ENCODE data around the gene PACSIN2.

Gene PACSIN2

GRCh38 chr22:43006016-43006505 lies 8.9 kb downstream of the PACSIN2 start:
- DNase-seq = no peak
- no peak overlapping the region for H3K4me3 ChIP-seq (ENCODE audit: control insufficient read depth in 1 of 7, extremely low read depth in 1 of 7, insufficient read depth in 4 of 7, low read depth in 2 of 7, low read length in 6 of 7)
- no peaks in the 10 kb centered on the region for H3K36me3 ChIP-seq (ENCODE audit: control insufficient read depth in 4 of 4, insufficient read depth in 4 of 4, low read length in 3 of 4)
- WGBS (ENCODE audit: insufficient coverage) = 100% methylated on average over 3 of the region's 5 CpGs
- no peaks in the 10 kb centered on the region for H3K9me3 ChIP-seq (ENCODE audit: control extremely low read depth in 1 of 5, control insufficient read depth in 4 of 5, insufficient read depth in 2 of 5, low read depth in 1 of 5, low read length in 4 of 5)
- H3K4me1 ChIP-seq (ENCODE audit: control extremely low read depth in 1 of 4, control insufficient read depth in 4 of 4, insufficient read depth in 4 of 4, low read length in 3 of 4) = peaks cover 11 to 68% (median 43%) of the 10 kb centered on the region in 4 experiments
- CTCF ChIA-PET = no interaction called here
- no peaks in the 10 kb centered on the region for H3K27me3 ChIP-seq (replicated peaks in 2 of 5; ENCODE audit: control insufficient read depth in 4 of 5, insufficient read depth in 5 of 5, low read length in 4 of 5)
- POLR2A ChIA-PET = no interaction called here
- no peak overlapping the region for H3K27ac ChIP-seq (ENCODE audit: insufficient read depth in 1 of 2, low read depth in 1 of 2, low read length in 2 of 2, poor library complexity in 1 of 2, severe bottlenecking in 2 of 2)

GRCh38 chr22:43005106-43005505 lies 9.8 kb downstream of the PACSIN2 start:
- Histone ChIP-seq H3K27me3 (replicated peaks in 2 of 5; ENCODE audit: control insufficient read depth in 4 of 5, insufficient read depth in 5 of 5, low read length in 4 of 5) (no peaks in the 10 kb centered on the region), H3K4me3 (ENCODE audit: control insufficient read depth in 1 of 7, extremely low read depth in 1 of 7, insufficient read depth in 4 of 7, low read depth in 2 of 7, low read length in 6 of 7) (no peak overlapping the region), H3K36me3 (ENCODE audit: control insufficient read depth in 4 of 4, insufficient read depth in 4 of 4, low read length in 3 of 4) (no peaks in the 10 kb centered on the region), H3K9me3 (ENCODE audit: control extremely low read depth in 1 of 5, control insufficient read depth in 4 of 5, insufficient read depth in 2 of 5, low read depth in 1 of 5, low read length in 4 of 5) (no peaks in the 10 kb centered on the region), H3K4me1 (ENCODE audit: control extremely low read depth in 1 of 4, control insufficient read depth in 4 of 4, insufficient read depth in 4 of 4, low read length in 3 of 4) (peaks cover 11 to 78% (median 52%) of the 10 kb centered on the region in 4 experiments), H3K27ac (ENCODE audit: insufficient read depth in 1 of 2, low read depth in 1 of 2, low read length in 2 of 2, poor library complexity in 1 of 2, severe bottlenecking in 2 of 2) (no peak overlapping the region)
- peak in 1 of 3 donors; percentile 21 for DNase-seq
- POLR2A ChIA-PET = interaction anchor here (0.6 kb wide), 1 partner anchor 222 kb away, joined by 4 read pairs; no protein-coding TSS in a partner anchor
- CTCF ChIA-PET = interaction anchor here (0.7 to 1.7 kb wide), 3 partner anchors 8 to 15 kb away, joined by 3 to 5 read pairs (median 4); no protein-coding TSS in a partner anchor
- 100% methylated on average over 1 of the region's 2 CpGs for WGBS (ENCODE audit: insufficient coverage)

GRCh38 chr22:43004362-43005035 lies 10.4 kb downstream of the PACSIN2 start:
- ChIA-PET CTCF (interaction anchor here (0.7 to 1.7 kb wide), 4 partner anchors 8 to 30 kb away, joined by 3 to 5 read pairs (median 4); no protein-coding TSS in a partner anchor), POLR2A (interaction anchor here (0.6 to 1.1 kb wide), 2 partner anchors 10 to 222 kb away, joined by 3 to 4 read pairs; partner anchors contain the start of gene PACSIN2)
- H3K36me3 ChIP-seq (ENCODE audit: control insufficient read depth in 4 of 4, insufficient read depth in 4 of 4, low read length in 3 of 4) = no peaks in the 10 kb centered on the region
- H3K27me3 ChIP-seq (replicated peaks in 2 of 5; ENCODE audit: control insufficient read depth in 4 of 5, insufficient read depth in 5 of 5, low read length in 4 of 5) = no peaks in the 10 kb centered on the region
- WGBS (ENCODE audit: insufficient coverage) = 33% methylated on average over 7 of the region's 13 CpGs
- H3K4me1 ChIP-seq (ENCODE audit: control extremely low read depth in 1 of 4, control insufficient read depth in 4 of 4, insufficient read depth in 4 of 4, low read length in 3 of 4) = peaks cover 11 to 84% (median 54%) of the 10 kb centered on the region in 4 experiments
- no peaks in the 10 kb centered on the region for H3K9me3 ChIP-seq (ENCODE audit: control extremely low read depth in 1 of 5, control insufficient read depth in 4 of 5, insufficient read depth in 2 of 5, low read depth in 1 of 5, low read length in 4 of 5)
- peak; percentile 75 to 84 (median 83) for DNase-seq
- peak overlapping the region in 1 of 2 experiments; percentile 36 for H3K27ac ChIP-seq (ENCODE audit: insufficient read depth in 1 of 2, low read depth in 1 of 2, low read length in 2 of 2, poor library complexity in 1 of 2, severe bottlenecking in 2 of 2)
- H3K4me3 ChIP-seq (ENCODE audit: control insufficient read depth in 1 of 7, extremely low read depth in 1 of 7, insufficient read depth in 4 of 7, low read depth in 2 of 7, low read length in 6 of 7) = peak overlapping the region in 1 of 7 experiments; percentile 17

- WGBS (ENCODE audit: insufficient coverage) = 97% methylated on average over 3 of the region's 5 CpGs
- H3K27ac ChIP-seq (ENCODE audit: insufficient read depth in 1 of 2, low read depth in 1 of 2, low read length in 2 of 2, poor library complexity in 1 of 2, severe bottlenecking in 2 of 2) = peak overlapping the region in 1 of 2 experiments; percentile 45
These were observed 12.8 kb downstream of the PACSIN2 start for GRCh38 chr22:43002202-43002586.

GRCh38 chr22:43001271-43002201 lies 13.4 kb downstream of the PACSIN2 start:
- 9% methylated on average over 2 of the region's 3 CpGs for WGBS (ENCODE audit: insufficient coverage)
- POLR2A ChIA-PET = interaction anchor here (0.6 to 0.8 kb wide), 3 partner anchors 14 to 41 kb away, joined by 3 to 5 read pairs (median 4); partner anchors contain the start of gene PACSIN2
- CTCF ChIA-PET = interaction anchor here (1.0 to 3.1 kb wide), 5 partner anchors 11 to 100 kb away, joined by 3 to 10 read pairs (median 6); no protein-coding TSS in a partner anchor
- peak in 2 of 3 donors; percentile 60 to 72 for DNase-seq
- Histone ChIP-seq H3K9me3 (ENCODE audit: control extremely low read depth in 1 of 5, control insufficient read depth in 4 of 5, insufficient read depth in 2 of 5, low read depth in 1 of 5, low read length in 4 of 5) (no peaks in the 10 kb centered on the region), H3K4me1 (ENCODE audit: control extremely low read depth in 1 of 4, control insufficient read depth in 4 of 4, insufficient read depth in 4 of 4, low read length in 3 of 4) (peaks cover 11 to 86% (median 51%) of the 10 kb centered on the region in 4 experiments), H3K27me3 (replicated peaks in 2 of 5; ENCODE audit: control insufficient read depth in 4 of 5, insufficient read depth in 5 of 5, low read length in 4 of 5) (no peaks in the 10 kb centered on the region), H3K4me3 (ENCODE audit: control insufficient read depth in 1 of 7, extremely low read depth in 1 of 7, insufficient read depth in 4 of 7, low read depth in 2 of 7, low read length in 6 of 7) (peak overlapping the region in 2 of 7 experiments; percentile 6 to 14), H3K36me3 (ENCODE audit: control insufficient read depth in 4 of 4, insufficient read depth in 4 of 4, low read length in 3 of 4) (no peaks in the 10 kb centered on the region), H3K27ac (ENCODE audit: insufficient read depth in 1 of 2, low read depth in 1 of 2, low read length in 2 of 2, poor library complexity in 1 of 2, severe bottlenecking in 2 of 2) (peak overlapping the region in 1 of 2 experiments; percentile 45)

More at GRCh38 chr22:43002202-43002586, 12.8 kb downstream of the PACSIN2 start:
- no peaks in the 10 kb centered on the region for H3K9me3 ChIP-seq (ENCODE audit: control extremely low read depth in 1 of 5, control insufficient read depth in 4 of 5, insufficient read depth in 2 of 5, low read depth in 1 of 5, low read length in 4 of 5)
- DNase-seq = no peak
- CTCF ChIA-PET = interaction anchor here (1.0 to 3.1 kb wide), 3 partner anchors 11 to 34 kb away, joined by 6 to 10 read pairs (median 7); no protein-coding TSS in a partner anchor
- H3K36me3 ChIP-seq (ENCODE audit: control insufficient read depth in 4 of 4, insufficient read depth in 4 of 4, low read length in 3 of 4) = no peaks in the 10 kb centered on the region
- H3K4me3 ChIP-seq (ENCODE audit: control insufficient read depth in 1 of 7, extremely low read depth in 1 of 7, insufficient read depth in 4 of 7, low read depth in 2 of 7, low read length in 6 of 7) = peak overlapping the region in 1 of 7 experiments; percentile 6
- peaks cover 11 to 83% (median 50%) of the 10 kb centered on the region in 4 experiments for H3K4me1 ChIP-seq (ENCODE audit: control extremely low read depth in 1 of 4, control insufficient read depth in 4 of 4, insufficient read depth in 4 of 4, low read length in 3 of 4)
- no peaks in the 10 kb centered on the region for H3K27me3 ChIP-seq (replicated peaks in 2 of 5; ENCODE audit: control insufficient read depth in 4 of 5, insufficient read depth in 5 of 5, low read length in 4 of 5)
- POLR2A ChIA-PET = no interaction called here

GRCh38 chr22:43000441-43001175 lies 14.3 kb downstream of the PACSIN2 start:
- H3K27me3 ChIP-seq (replicated peaks in 2 of 5; ENCODE audit: control insufficient read depth in 4 of 5, insufficient read depth in 5 of 5, low read length in 4 of 5) = no peaks in the 10 kb centered on the region
- peaks cover 11 to 85% (median 52%) of the 10 kb centered on the region in 4 experiments for H3K4me1 ChIP-seq (ENCODE audit: control extremely low read depth in 1 of 4, control insufficient read depth in 4 of 4, insufficient read depth in 4 of 4, low read length in 3 of 4)
- no peaks in the 10 kb centered on the region for H3K9me3 ChIP-seq (ENCODE audit: control extremely low read depth in 1 of 5, control insufficient read depth in 4 of 5, insufficient read depth in 2 of 5, low read depth in 1 of 5, low read length in 4 of 5)
- 74% methylated on average over 6 of the region's 8 CpGs for WGBS (ENCODE audit: insufficient coverage)
- peak overlapping the region in 1 of 2 experiments; percentile 45 for H3K27ac ChIP-seq (ENCODE audit: insufficient read depth in 1 of 2, low read depth in 1 of 2, low read length in 2 of 2, poor library complexity in 1 of 2, severe bottlenecking in 2 of 2)
- ChIA-PET CTCF (interaction anchor here (1.1 to 3.1 kb wide), 4 partner anchors 10 to 99 kb away, joined by 3 to 10 read pairs (median 6); no protein-coding TSS in a partner anchor), POLR2A (no interaction called here)
- H3K36me3 ChIP-seq (ENCODE audit: control insufficient read depth in 4 of 4, insufficient read depth in 4 of 4, low read length in 3 of 4) = no peaks in the 10 kb centered on the region
- H3K4me3 ChIP-seq (ENCODE audit: control insufficient read depth in 1 of 7, extremely low read depth in 1 of 7, insufficient read depth in 4 of 7, low read depth in 2 of 7, low read length in 6 of 7) = no peak overlapping the region
- DNase-seq = peak in 2 of 3 donors; percentile 59 to 67

Data from common myeloid progenitor, CD34-positive (primary cell).